DOHH2 (cell line): ENCODE data around the gene SMPD4.
"Not testable (repeated sequence)": the region's sequence is repeated elsewhere in the genome, so short reads cannot be mapped to it uniquely, and the experiment has no call there.

Experiments used
- EZH2phosphoT487 ChIP-seq: fragments of 200-600 bp; sonication (generic); IDR thresholded peaks from 2 replicates; pipeline ENCODE4 v1.6.1; 2017; ENCODE audit warnings: borderline replicate concordance, mild to moderate bottlenecking, antibody characterized with exemption, low read length, moderate library complexity, mixed read lengths
- TF ChIP-seq, protein P1 (sequence below): fragments of 200-600 bp; sonication (generic); IDR thresholded peaks from one replicate; pipeline ENCODE4 v1.5.1; 2014; ENCODE audit warnings: antibody characterized with exemption, mild to moderate bottlenecking, low read depth, low read length; ENCODE audit not compliant: poor library complexity, severe bottlenecking

- TF ChIP-seq, protein P1, sequence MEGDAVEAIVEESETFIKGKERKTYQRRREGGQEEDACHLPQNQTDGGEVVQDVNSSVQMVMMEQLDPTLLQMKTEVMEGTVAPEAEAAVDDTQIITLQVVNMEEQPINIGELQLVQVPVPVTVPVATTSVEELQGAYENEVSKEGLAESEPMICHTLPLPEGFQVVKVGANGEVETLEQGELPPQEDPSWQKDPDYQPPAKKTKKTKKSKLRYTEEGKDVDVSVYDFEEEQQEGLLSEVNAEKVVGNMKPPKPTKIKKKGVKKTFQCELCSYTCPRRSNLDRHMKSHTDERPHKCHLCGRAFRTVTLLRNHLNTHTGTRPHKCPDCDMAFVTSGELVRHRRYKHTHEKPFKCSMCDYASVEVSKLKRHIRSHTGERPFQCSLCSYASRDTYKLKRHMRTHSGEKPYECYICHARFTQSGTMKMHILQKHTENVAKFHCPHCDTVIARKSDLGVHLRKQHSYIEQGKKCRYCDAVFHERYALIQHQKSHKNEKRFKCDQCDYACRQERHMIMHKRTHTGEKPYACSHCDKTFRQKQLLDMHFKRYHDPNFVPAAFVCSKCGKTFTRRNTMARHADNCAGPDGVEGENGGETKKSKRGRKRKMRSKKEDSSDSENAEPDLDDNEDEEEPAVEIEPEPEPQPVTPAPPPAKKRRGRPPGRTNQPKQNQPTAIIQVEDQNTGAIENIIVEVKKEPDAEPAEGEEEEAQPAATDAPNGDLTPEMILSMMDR: not testable (repeated sequence)
- TF ChIP-seq EZH2phosphoT487: not testable (repeated sequence)
Observed at GRCh38 chr2:130120924-130121323, 60.5 kb downstream of the SMPD4 start.
